Breast epithelium (tissue), 3 donors: ENCODE measurements around the gene MGAT5.

Experiments used
- CTCF ChIP-seq, 3 donors: fragments of 450-650 bp; IDR thresholded peaks; one replicate each; pipeline ENCODE4 v1.5.1; 2016 to 2017; ENCODE audit warnings: antibody characterized with exemption in 3 of 3, mild to moderate bottlenecking in 3 of 3, moderate library complexity in 3 of 3
- POLR2A ChIP-seq: fragments of 450-650 bp; IDR thresholded peaks from one replicate; pipeline ENCODE4 v1.6.1; 2016; ENCODE audit warnings: antibody characterized with exemption, mild to moderate bottlenecking, moderate library complexity

- TF ChIP-seq CTCF (IDR thresholded peaks at IDR 0.05), result no peak
- TF ChIP-seq POLR2A, result no peak
Measured at GRCh38 chr2:134259571-134259970, 5.7 kb downstream of the MGAT5 start.
